HepG2 (cell line): ENCODE measurements around the gene NLRC3. TPM values are rescaled to one million over a fixed set of nuclear protein-coding genes. Genes with fewer than 3 reads are reported as not detected.

Source experiments
- AGO2 ChIP-seq: fragments of 200-400 bp; formaldehyde crosslinking; optimal IDR thresholded peaks from 2 replicates; pipeline ENCODE3; 2017; ENCODE audit warnings: mild to moderate bottlenecking, low read depth, low read length, moderate library complexity
- ARID4A ChIP-seq: sonication (generic); formaldehyde crosslinking; IDR thresholded peaks from 2 replicates; pipeline ENCODE4 v1.5.0; 2020; ENCODE audit warnings: mild to moderate bottlenecking, missing genetic modification reagents, borderline replicate concordance
- CTCF ChIP-seq: sonication (generic); formaldehyde crosslinking; IDR thresholded peaks from 2 replicates; pipeline ENCODE4 v1.5.0; 2020; ENCODE audit warnings: mild to moderate bottlenecking, missing genetic modification reagents, moderate library complexity
- IRF9 ChIP-seq: sonication (generic); formaldehyde crosslinking; IDR thresholded peaks from 2 replicates; pipeline ENCODE4 v1.8.0; 2022; ENCODE audit warnings: missing genetic modification reagents, mild to moderate bottlenecking, borderline replicate concordance
- PHF21A ChIP-seq: sonication (generic); formaldehyde crosslinking; IDR thresholded peaks from 2 replicates; pipeline ENCODE4 v1.5.0; 2020; ENCODE audit warnings: mild to moderate bottlenecking, missing genetic modification reagents
- RBFOX2 ChIP-seq: fragments of 200-400 bp; formaldehyde crosslinking; IDR thresholded peaks from 2 replicates; pipeline ENCODE4 v1.6.1; 2017; ENCODE audit warnings: low read depth, mild to moderate bottlenecking, low read length
- SOX6 ChIP-seq, 2 experiments: fragments of 450-650 bp in 1 of 2; sonication (generic) in 1 of 2; formaldehyde crosslinking in 1 of 2; IDR thresholded peaks; 2 replicates each; pipeline versions ENCODE4 v1.4.0 to v1.6.1; 2017 to 2020; ENCODE audit warnings: antibody characterized with exemption in 1 of 2, mild to moderate bottlenecking in 1 of 2, missing genetic modification reagents in 1 of 2
- ZNF609 ChIP-seq: sonication (generic); formaldehyde crosslinking; IDR thresholded peaks from 2 replicates; pipeline ENCODE4 v1.4.0; 2020; ENCODE audit warnings: mild to moderate bottlenecking, missing genetic modification reagents, borderline replicate concordance
- ZNF878 ChIP-seq: sonication (generic); formaldehyde crosslinking; IDR thresholded peaks from 2 replicates; pipeline ENCODE4 v1.8.1; 2023; ENCODE audit warnings: mild to moderate bottlenecking, missing genetic modification reagents, moderate library complexity
- ZSCAN21 ChIP-seq: sonication (generic); formaldehyde crosslinking; IDR thresholded peaks from 2 replicates; pipeline ENCODE4 v1.8.0; 2022; ENCODE audit warnings: mild to moderate bottlenecking, missing genetic modification reagents, moderate library complexity, borderline replicate concordance
- ZUFSP ChIP-seq: sonication (generic); formaldehyde crosslinking; IDR thresholded peaks from 2 replicates; pipeline ENCODE4 v1.9.0; 2021; ENCODE audit warnings: missing genetic modification reagents, mild to moderate bottlenecking, borderline replicate concordance
- polyA plus RNA-seq, 8 experiments: library from polyadenylated mRNA; depleted of rRNA in 3 of 8; stranded (reverse) in 7 of 8; unstranded in 1 of 8; fragments of >200 nt; fragmentation: Illumina TruSeq in 4 of 8; extraction: Trizol in 4 of 8; gene quantifications; 2 replicates each; pipeline versions ENCODE4 v1.2.1 to v1.2.3, GENCODE V29; 2011 to 2016; ENCODE audit warnings: low read depth in 4 of 8, missing spikeins in 1 of 8, mixed read lengths in 1 of 8; ENCODE audit not compliant: insufficient read depth in 1 of 8
- total RNA-seq, 5 experiments: library from RNA; depleted of rRNA; stranded (reverse); fragments of >200 nt; fragmentation: Illumina TruSeq; extraction: Trizol; gene quantifications; 2 replicates each; pipeline ENCODE4 v1.2.3, GENCODE V29; 2016; ENCODE audit warnings: low read depth in 1 of 5

Gene NLRC3
- total and polyA plus RNA-seq, 2 of the 13 experiments (the other 11 are each of a cell fraction or from before 2014, with no cell fraction given): not detected

GRCh38 chr16:3494386-3494973, 82.7 kb downstream of the NLRC3 start (continued):
- TF ChIP-seq CTCF: 0 out of 2 replicates have a peak, but pooled peaks have one; percentile 16
- no peak for TF ChIP-seq ZNF609 (CRISPR knock-in tag)
- TF ChIP-seq ARID4A (CRISPR knock-in tag): no peak
- TF ChIP-seq PHF21A (CRISPR knock-in tag): no peak
- no peak for TF ChIP-seq SOX6 (IDR thresholded peaks at IDR 0.05)
- TF ChIP-seq SOX6 (CRISPR knock-in tag; IDR thresholded peaks at IDR 0.05): no peak
- peak; percentile 18 for TF ChIP-seq AGO2
- 0 out of 2 replicates have a peak, but pooled peaks have one; percentile 26 for TF ChIP-seq ZSCAN21 (CRISPR knock-in tag)
- TF ChIP-seq ZUFSP: no peak
- TF ChIP-seq ZNF878 (CRISPR knock-in tag): no peak
- TF ChIP-seq IRF9 (CRISPR knock-in tag): no peak
- 0 out of 2 replicates have a peak, but pooled peaks have one; percentile 32 for TF ChIP-seq RBFOX2
